Lower lobe of right lung (tissue), 2 donors: ENCODE data around the gene ANKRD11. TPM values are rescaled to one million over a fixed set of nuclear protein-coding genes. Genes with fewer than 3 reads are reported as not detected.

Experiments
- ATAC-seq, 2 donors: fragments of 200-7000 bp; cut with Tn5 transposase; one replicate each; pipeline ENCODE4 v1.9.1; 2020 to 2022; ENCODE audit warnings: mild to moderate bottlenecking in 2 of 2, moderate library complexity in 2 of 2
- DNase-seq: peaks from one replicate; pipeline ENCODE4 v3.0.0-alpha.2; 2020
- H3K27ac ChIP-seq: fragments of 200-600 bp; one replicate; pipeline ENCODE4 v1.8.0; 2022
- H3K27me3 ChIP-seq: fragments of 200-600 bp; one replicate; pipeline ENCODE4 v1.8.0; 2022; ENCODE audit warnings: low read depth
- H3K36me3 ChIP-seq: fragments of 200-600 bp; one replicate; pipeline ENCODE4 v1.8.0; 2022; ENCODE audit warnings: mild to moderate bottlenecking
- H3K4me1 ChIP-seq: fragments of 200-600 bp; one replicate; pipeline ENCODE4 v1.8.0; 2022
- H3K4me3 ChIP-seq: fragments of 200-600 bp; one replicate; pipeline ENCODE4 v1.8.0; 2022; ENCODE audit warnings: mild to moderate bottlenecking
- H3K9me3 ChIP-seq: fragments of 200-600 bp; one replicate; pipeline ENCODE4 v1.8.0; 2022
- intact Hi-C: fragments of 100-400 bp; cut with DNase I; formaldehyde crosslinking; loops from one replicate; pipeline ENCODE4 v1.11.0; 2022
- total RNA-seq: library from RNA; stranded (reverse); fragmentation: NEBNext Ultra II Directional; extraction: Animal tissue kit (Norgen Biotek cat#: 25700); gene quantifications from one replicate; pipeline ENCODE4 v1.2.1, GENCODE V29; 2021
- TF ChIP-seq, protein P1 (sequence below): fragments of 200-600 bp; IDR thresholded peaks from one replicate; pipeline ENCODE4 v1.8.0; 2022; ENCODE audit warnings: antibody characterized with exemption, mild to moderate bottlenecking
- donor health status: DM: no; HTN: yes; CAD: no; lungs with severe emphysema.

Gene ANKRD11
- total RNA-seq, 1 donor from 2014 or later, result 127 TPM

DNA sequence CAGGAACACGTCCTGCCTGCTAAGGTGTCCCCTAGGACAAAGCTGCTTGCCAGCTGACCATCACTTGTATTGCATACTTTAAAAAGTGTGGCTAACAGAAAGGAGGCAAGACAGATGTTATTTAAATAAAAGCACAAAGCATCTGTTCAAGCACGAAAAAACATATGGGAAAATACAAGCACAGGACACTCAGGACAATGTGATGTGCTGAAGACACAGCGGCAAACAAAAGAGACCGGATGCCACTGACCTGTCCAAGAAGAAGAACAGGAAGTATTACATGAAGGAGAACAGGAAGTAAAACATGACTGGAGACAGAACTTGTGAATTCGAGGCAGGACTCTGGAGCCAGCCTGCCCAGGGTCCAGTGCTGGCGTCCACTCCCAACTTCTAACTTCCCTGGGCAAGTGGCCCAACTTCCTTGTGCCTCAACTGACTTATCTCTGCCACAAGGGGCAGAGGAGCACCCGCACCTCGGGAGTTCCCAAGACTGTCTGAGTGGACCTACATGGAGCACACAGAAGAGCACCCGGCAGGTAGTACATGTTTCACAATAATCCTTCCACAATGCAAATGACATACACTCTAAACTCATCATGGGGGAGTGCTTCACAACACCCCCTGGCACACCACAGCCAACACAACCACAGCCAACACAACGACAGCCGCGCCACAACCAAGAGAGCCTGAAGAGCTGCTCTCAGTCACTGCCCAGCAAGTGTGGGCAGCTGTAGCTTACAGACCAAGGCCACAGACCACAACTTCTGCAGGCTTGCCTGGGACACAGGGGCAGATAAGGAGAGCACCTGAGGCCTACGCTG, 36.6 kb downstream of the ANKRD11 start:
- Histone ChIP-seq H3K4me1 (peaks cover 58% of the 10 kb centered on the region), H3K9me3 (no peaks in the 10 kb centered on the region), H3K27me3 (no peaks in the 10 kb centered on the region), H3K36me3 (no peaks in the 10 kb centered on the region), H3K4me3 (no peak overlapping the region), H3K27ac (peak overlapping the region; percentile 61)
- DNase-seq, result peak; percentile 64
- TF ChIP-seq, protein P1, sequence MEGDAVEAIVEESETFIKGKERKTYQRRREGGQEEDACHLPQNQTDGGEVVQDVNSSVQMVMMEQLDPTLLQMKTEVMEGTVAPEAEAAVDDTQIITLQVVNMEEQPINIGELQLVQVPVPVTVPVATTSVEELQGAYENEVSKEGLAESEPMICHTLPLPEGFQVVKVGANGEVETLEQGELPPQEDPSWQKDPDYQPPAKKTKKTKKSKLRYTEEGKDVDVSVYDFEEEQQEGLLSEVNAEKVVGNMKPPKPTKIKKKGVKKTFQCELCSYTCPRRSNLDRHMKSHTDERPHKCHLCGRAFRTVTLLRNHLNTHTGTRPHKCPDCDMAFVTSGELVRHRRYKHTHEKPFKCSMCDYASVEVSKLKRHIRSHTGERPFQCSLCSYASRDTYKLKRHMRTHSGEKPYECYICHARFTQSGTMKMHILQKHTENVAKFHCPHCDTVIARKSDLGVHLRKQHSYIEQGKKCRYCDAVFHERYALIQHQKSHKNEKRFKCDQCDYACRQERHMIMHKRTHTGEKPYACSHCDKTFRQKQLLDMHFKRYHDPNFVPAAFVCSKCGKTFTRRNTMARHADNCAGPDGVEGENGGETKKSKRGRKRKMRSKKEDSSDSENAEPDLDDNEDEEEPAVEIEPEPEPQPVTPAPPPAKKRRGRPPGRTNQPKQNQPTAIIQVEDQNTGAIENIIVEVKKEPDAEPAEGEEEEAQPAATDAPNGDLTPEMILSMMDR, result peak; percentile 34
- intact Hi-C loops, result no loop called here
- peak; percentile 57 to 77 for ATAC-seq

DNA sequence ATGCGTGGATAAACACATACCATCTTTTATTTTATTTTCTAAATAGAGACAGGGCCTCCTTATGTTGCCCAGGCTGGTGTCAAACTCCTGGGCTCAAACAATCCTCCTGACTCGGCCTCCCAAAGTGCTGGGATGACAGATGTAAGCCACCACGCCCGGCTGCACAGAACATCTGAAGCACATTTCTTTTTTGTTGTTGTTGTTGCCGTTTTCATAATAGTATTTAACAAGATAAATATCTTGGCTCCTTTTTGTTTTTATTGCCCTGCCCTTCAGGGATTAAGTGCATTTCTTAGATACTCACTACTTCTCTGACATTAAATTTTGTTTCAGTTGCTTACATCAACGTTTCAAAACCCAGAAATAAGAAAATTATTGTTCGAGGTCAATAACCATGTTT, 37.4 kb downstream of the ANKRD11 start:
- intact Hi-C loops, result no loop called here
- no peak for DNase-seq
- TF ChIP-seq, protein P1, result no peak
- peak overlapping the region; percentile 61 for H3K27ac ChIP-seq
- H3K36me3 ChIP-seq, result no peaks in the 10 kb centered on the region
- H3K27me3 ChIP-seq, result no peaks in the 10 kb centered on the region
- no peaks in the 10 kb centered on the region for H3K9me3 ChIP-seq
- no peak overlapping the region for H3K4me3 ChIP-seq
- ATAC-seq, result no peak
- peaks cover 65% of the 10 kb centered on the region for H3K4me1 ChIP-seq

- H3K4me1 ChIP-seq, result peaks cover 72% of the 10 kb centered on the region
- TF ChIP-seq, protein P1, result no peak
- intact Hi-C loops, result no loop called here
These were observed 38.1 kb downstream of the ANKRD11 start for GRCh38 chr16:89452241-89452640.

DNA sequence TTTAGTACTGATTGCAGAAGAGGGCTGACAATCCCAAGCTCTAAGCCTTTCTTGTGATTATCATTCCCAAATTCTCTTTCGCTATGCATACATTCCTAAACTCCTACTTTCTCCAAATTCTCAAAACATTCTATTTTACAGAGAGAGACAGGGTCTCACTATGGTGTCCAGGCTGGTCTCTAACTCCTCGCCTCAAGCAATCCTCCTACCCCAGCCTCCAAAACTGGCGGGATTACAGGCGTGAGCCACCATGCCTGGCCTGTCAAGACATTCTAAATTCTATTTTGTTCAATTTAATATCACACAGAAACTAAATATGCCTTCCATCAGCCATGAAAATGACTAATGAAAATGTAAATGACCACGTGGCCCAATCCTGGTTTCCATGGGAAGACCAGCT, 39.8 kb downstream of the ANKRD11 start:
- peaks cover 89% of the 10 kb centered on the region for H3K4me1 ChIP-seq
- H3K27me3 ChIP-seq, result no peaks in the 10 kb centered on the region
- TF ChIP-seq, protein P1, result no peak
- H3K9me3 ChIP-seq, result no peaks in the 10 kb centered on the region
- no peaks in the 10 kb centered on the region for H3K36me3 ChIP-seq
- intact Hi-C loops, result no loop called here
- no peak for ATAC-seq
- no peak overlapping the region for H3K27ac ChIP-seq
- no peak for DNase-seq
- H3K4me3 ChIP-seq, result no peak overlapping the region

More at GRCh38 chr16:89452241-89452640, 38.1 kb downstream of the ANKRD11 start:
- no peak for DNase-seq
- H3K36me3 ChIP-seq, result no peaks in the 10 kb centered on the region
- H3K9me3 ChIP-seq, result no peaks in the 10 kb centered on the region
- no peak overlapping the region for H3K4me3 ChIP-seq
- no peak overlapping the region for H3K27ac ChIP-seq
- no peak for ATAC-seq
- no peaks in the 10 kb centered on the region for H3K27me3 ChIP-seq

DNA sequence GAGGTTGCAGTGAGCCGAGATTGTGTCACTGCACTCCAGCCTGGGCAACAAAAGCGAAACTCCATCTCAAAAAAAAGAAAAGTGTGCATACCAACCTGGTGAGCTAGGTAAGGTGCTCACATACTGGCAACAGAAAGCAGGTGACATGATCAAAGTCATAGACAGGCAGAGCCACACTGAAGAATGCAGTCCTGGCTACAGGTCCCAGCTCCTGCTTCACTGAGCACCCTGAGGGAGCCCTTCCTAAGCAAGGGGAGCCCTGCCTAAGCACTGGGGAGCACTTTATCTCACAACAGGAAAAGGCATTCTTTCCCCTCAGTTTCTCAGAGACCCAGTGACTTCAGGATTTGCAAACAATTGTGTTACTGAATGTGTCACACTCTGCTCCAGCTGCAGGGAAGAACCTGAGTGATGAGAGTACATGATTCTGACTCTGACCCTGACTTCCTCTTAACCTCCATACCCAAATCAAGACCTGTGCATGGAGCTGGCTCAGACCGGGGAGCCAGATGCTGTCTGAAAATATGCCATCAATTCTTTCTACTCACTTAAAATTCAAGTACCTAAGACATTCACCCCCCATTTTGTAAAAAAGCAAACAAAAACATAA, 40.5 kb downstream of the ANKRD11 start:
- H3K27me3 ChIP-seq, result no peaks in the 10 kb centered on the region
- DNase-seq, result no peak
- intact Hi-C loops, result no loop called here
- H3K4me1 ChIP-seq, result peaks cover 92% of the 10 kb centered on the region
- TF ChIP-seq, protein P1, result no peak
- H3K27ac ChIP-seq, result no peak overlapping the region
- peak; percentile 32 to 60 for ATAC-seq
- H3K9me3 ChIP-seq, result no peaks in the 10 kb centered on the region
- no peak overlapping the region for H3K4me3 ChIP-seq
- H3K36me3 ChIP-seq, result no peaks in the 10 kb centered on the region
